SK-N-SH (cell line): ENCODE data around the gene KRTAP9-1. TPM values are rescaled to one million over a fixed set of nuclear protein-coding genes. Genes with fewer than 3 reads are reported as not detected.

Experiments used
- CTCF ChIA-PET: fragments of 300-600, 350-600 bp; formaldehyde crosslinking; extraction: SDS; loops from one replicate; lab custom pipeline; 2021; lab: Yijun Ruan, JAX
- POLR2A ChIA-PET: fragments of 350-600 bp; sonication (Branson Sonifier 250); formaldehyde crosslinking; extraction: SDS; loops from one replicate; lab custom pipeline; 2020; ENCODE audit warnings: antibody characterized with exemption, inconsistent platforms; lab: Yijun Ruan, JAX
- DNase-seq: peaks from one replicate; pipeline ENCODE4 v3.0.0; 2012
- H2AFZ ChIP-seq: fragments of 200-600 bp; sonication (generic); 2 replicates; pipeline ENCODE4 v1.8.1; 2016; ENCODE audit warnings: antibody characterized with exemption, mild to moderate bottlenecking, low read depth
- H3F3A ChIP-seq: fragments of 200-600 bp; sonication (generic); replicated peaks from 2 replicates; pipeline ENCODE3; 2016; ENCODE audit warnings: antibody characterized with exemption, mild to moderate bottlenecking; ENCODE audit not compliant: insufficient read depth
- H3K27ac ChIP-seq, 2 experiments: fragments of 200-500 bp in 1 of 2; fragments of 200-600 bp in 1 of 2; sonication (Bioruptor generic) in 1 of 2; sonication (generic), shearing (Covaris generic) in 1 of 2; 2 replicates each; pipeline versions ENCODE4 v1.5.1 to v1.6.1; 2014 to 2016; ENCODE audit warnings: low read depth in 2 of 2, inconsistent platforms in 1 of 2, low read length in 1 of 2, mild to moderate bottlenecking in 1 of 2, mixed read lengths in 1 of 2
- H3K27me3 ChIP-seq: fragments of 200-600 bp; sonication (generic), shearing (Covaris generic); 2 replicates; pipeline ENCODE4 v1.6.1; 2016; ENCODE audit warnings: mixed run types; ENCODE audit not compliant: insufficient read depth
- H3K36me3 ChIP-seq, 2 experiments: fragments of 200-500 bp in 1 of 2; fragments of 200-600 bp in 1 of 2; sonication (Bioruptor generic) in 1 of 2; sonication (generic) in 1 of 2; replicated peaks in 1 of 2; 2 replicates each; pipeline versions ENCODE3 to v1.5.1; 2014 to 2016; ENCODE audit warnings: low read length in 1 of 2, mild to moderate bottlenecking in 1 of 2; ENCODE audit not compliant: insufficient read depth in 2 of 2, control insufficient read depth in 1 of 2
- H3K4me1 ChIP-seq, 2 experiments: fragments of 200-500 bp in 1 of 2; fragments of 200-600 bp in 1 of 2; sonication (Bioruptor generic) in 1 of 2; sonication (generic), shearing (Covaris generic) in 1 of 2; 2 replicates each; pipeline versions ENCODE4 v1.5.1 to v1.6.1; 2014 to 2016; ENCODE audit warnings: low read depth in 1 of 2, low read length in 1 of 2, mixed run types in 1 of 2; ENCODE audit not compliant: insufficient read depth in 2 of 2, control insufficient read depth in 1 of 2
- H3K4me2 ChIP-seq: fragments of 200-600 bp; sonication (generic), shearing (Covaris generic); 2 replicates; pipeline ENCODE4 v1.6.1; 2017; ENCODE audit warnings: mixed run types
- H3K4me3 ChIP-seq, 2 experiments: fragments of 200-500 bp in 1 of 2; fragments of 200-600 bp in 1 of 2; sonication (Bioruptor generic) in 1 of 2; sonication (generic), shearing (Covaris generic) in 1 of 2; 2 replicates each; pipeline versions ENCODE4 v1.5.1 to v1.8.1; 2014 to 2016; ENCODE audit warnings: low read depth in 2 of 2, inconsistent platforms in 1 of 2, low read length in 1 of 2, mild to moderate bottlenecking in 1 of 2, mixed read lengths in 1 of 2, moderate library complexity in 1 of 2
- H3K79me2 ChIP-seq: fragments of 200-600 bp; sonication (generic); 2 replicates; pipeline ENCODE4 v1.8.1; 2017; ENCODE audit warnings: mild to moderate bottlenecking; ENCODE audit not compliant: insufficient read depth
- H3K9ac ChIP-seq: fragments of 200-600 bp; sonication (generic); 2 replicates; pipeline ENCODE4 v1.6.1; 2017; ENCODE audit warnings: mixed run types
- H3K9me2 ChIP-seq: fragments of 200-600 bp; sonication (generic); 2 replicates; pipeline ENCODE4 v1.6.1; 2017; ENCODE audit warnings: mixed run types
- H3K9me3 ChIP-seq: fragments of 200-600 bp; sonication (generic); 2 replicates; pipeline ENCODE4 v1.6.1; 2017; ENCODE audit warnings: mixed run types, mild to moderate bottlenecking, moderate library complexity
- H4K20me1 ChIP-seq: fragments of 200-600 bp; sonication (generic); 2 replicates; pipeline ENCODE4 v1.6.1; 2017; ENCODE audit warnings: mild to moderate bottlenecking, mixed run types; ENCODE audit not compliant: insufficient read depth
- CHD2 ChIP-seq: fragments of 150-350 bp; IDR thresholded peaks from 2 replicates; pipeline ENCODE4 v1.6.1; 2018; ENCODE audit warnings: low read length; ENCODE audit not compliant: partially characterized antibody
- ELF1 ChIP-seq: IDR thresholded peaks from 2 replicates; pipeline ENCODE4 v1.4.0; 2012
- EP300 ChIP-seq, 2 experiments: IDR thresholded peaks; 2 replicates each; pipeline versions ENCODE4 v1.4.0 to v1.6.1; 2012; ENCODE audit warnings: borderline replicate concordance in 1 of 2, low read depth in 1 of 2, low read length in 1 of 2
- EZH2phosphoT487 ChIP-seq: fragments of 200-600 bp; sonication (generic); IDR thresholded peaks from 2 replicates; pipeline ENCODE4 v1.6.1; 2017; ENCODE audit warnings: low read depth, mixed run types, mild to moderate bottlenecking, antibody characterized with exemption, moderate library complexity, borderline replicate concordance
- FOXJ3 ChIP-seq: sonication (generic); formaldehyde crosslinking; IDR thresholded peaks from 2 replicates; pipeline ENCODE4 v1.5.1; 2020; ENCODE audit warnings: mild to moderate bottlenecking, missing genetic modification reagents
- GATA2 ChIP-seq: sonication (generic); formaldehyde crosslinking; IDR thresholded peaks from 2 replicates; pipeline ENCODE4 v1.5.0; 2020; ENCODE audit warnings: mild to moderate bottlenecking, missing genetic modification reagents
- IRF3 ChIP-seq: fragments of 150-350 bp; IDR thresholded peaks from 2 replicates; pipeline ENCODE4 v1.6.1; 2016; ENCODE audit warnings: mild to moderate bottlenecking, low read depth, low read length
- JUND ChIP-seq: IDR thresholded peaks from 2 replicates; pipeline ENCODE4 v1.4.0; 2012
- MAX ChIP-seq: IDR thresholded peaks from 2 replicates; pipeline ENCODE4 v1.4.0; 2012; ENCODE audit warnings: low read depth
- MXI1 ChIP-seq: IDR thresholded peaks from 2 replicates; pipeline ENCODE4 v1.6.1; 2012; ENCODE audit warnings: mild to moderate bottlenecking, low read depth, low read length, improper control_type of control experiment
- POLR2AphosphoS5 ChIP-seq: IDR thresholded peaks from 2 replicates; pipeline ENCODE4 v1.6.1; 2012; ENCODE audit warnings: low read depth, low read length
- RAD21 ChIP-seq: IDR thresholded peaks from 2 replicates; pipeline ENCODE4 v1.6.1; 2012; ENCODE audit warnings: mild to moderate bottlenecking, low read length
- REST ChIP-seq: IDR thresholded peaks from 2 replicates; pipeline ENCODE4 v1.6.1; 2012; ENCODE audit warnings: mild to moderate bottlenecking, low read depth, low read length, moderate library complexity
- RFX5 ChIP-seq: IDR thresholded peaks from 2 replicates; pipeline ENCODE4 v1.6.1; 2012; ENCODE audit warnings: mild to moderate bottlenecking, improper control_type of control experiment, low read length
- TAF1 ChIP-seq: IDR thresholded peaks from 2 replicates; pipeline ENCODE4 v1.6.1; 2012; ENCODE audit warnings: low read depth, mild to moderate bottlenecking, low read length, moderate library complexity, borderline replicate concordance
- TEAD4 ChIP-seq: IDR thresholded peaks from 2 replicates; pipeline ENCODE4 v1.4.0; 2012; ENCODE audit warnings: mild to moderate bottlenecking, borderline replicate concordance; ENCODE audit not compliant: insufficient read depth
- YY1 ChIP-seq: IDR thresholded peaks from 2 replicates; pipeline ENCODE4 v1.4.0; 2012; ENCODE audit warnings: low read depth, mild to moderate bottlenecking
- ZBTB33 ChIP-seq: IDR thresholded peaks from 2 replicates; pipeline ENCODE4 v1.4.0; 2012; ENCODE audit warnings: low read depth, borderline replicate concordance
- WGBS: methylation state at CpG from one replicate; pipeline ENCODE4 v1.1.6; 2017; ENCODE audit warnings: low lambda C conversion rate; 5-methylcytosine and 5-hydroxymethylcytosine counted together
- polyA plus RNA-seq, 3 experiments: library from polyadenylated mRNA; depleted of rRNA; stranded (reverse); fragments of >200 nt; gene quantifications; 2 replicates each; pipeline ENCODE4 v1.2.3, GENCODE V29; 2012

The KRTAP9-1 gene
- polyA plus RNA-seq, 1 of the 3 experiments (the other 2 are of a cell fraction): not detected

GRCh38 chr17:41196068-41196467 lies 6.4 kb downstream of the KRTAP9-1 start:
- 8% methylated on average over 1 of the region's 1 CpG for WGBS
- ChIA-PET POLR2A (no interaction called here), CTCF (no interaction called here)
- Histone ChIP-seq H3F3A (no peaks in the 10 kb centered on the region), H3K79me2 (no peaks in the 10 kb centered on the region), H3K9me3 (no peaks in the 10 kb centered on the region), H2AFZ (no peak overlapping the region), H3K27ac (no peak overlapping the region), H3K27me3 (no peaks in the 10 kb centered on the region; the same call in 1 of the 2 replicates), H3K9ac (no peak overlapping the region), H3K4me2 (no peak overlapping the region), H3K36me3 (no peaks in the 10 kb centered on the region), H3K9me2 (no peaks in the 10 kb centered on the region), H3K4me3 (no peak overlapping the region), H3K4me1 (no peaks in the 10 kb centered on the region), H4K20me1 (no peaks in the 10 kb centered on the region)
- no peak for DNase-seq
- TF ChIP-seq RAD21: no peak
- TF ChIP-seq MAX: no peak
- no peak for TF ChIP-seq RFX5
- no peak for TF ChIP-seq POLR2AphosphoS5
- TF ChIP-seq YY1: no peak
- TF ChIP-seq EP300 (IDR thresholded peaks at IDR 0.05; ENCODE audit: borderline replicate concordance in 1 of 2, low read depth in 1 of 2, low read length in 1 of 2): no peak
- TF ChIP-seq EZH2phosphoT487: no peak
- TF ChIP-seq TEAD4: no peak
- no peak for TF ChIP-seq REST
- no peak for TF ChIP-seq FOXJ3
- no peak for TF ChIP-seq ELF1
- TF ChIP-seq MXI1: no peak
- no peak for TF ChIP-seq JUND
- TF ChIP-seq IRF3: no peak
- no peak for TF ChIP-seq CHD2
- TF ChIP-seq ZBTB33: no peak
- no peak for TF ChIP-seq TAF1
- no peak for TF ChIP-seq GATA2 (CRISPR knock-in tag)
